ENCODE measurements around the gene SLC16A12.

Gene SLC16A12

DNA sequence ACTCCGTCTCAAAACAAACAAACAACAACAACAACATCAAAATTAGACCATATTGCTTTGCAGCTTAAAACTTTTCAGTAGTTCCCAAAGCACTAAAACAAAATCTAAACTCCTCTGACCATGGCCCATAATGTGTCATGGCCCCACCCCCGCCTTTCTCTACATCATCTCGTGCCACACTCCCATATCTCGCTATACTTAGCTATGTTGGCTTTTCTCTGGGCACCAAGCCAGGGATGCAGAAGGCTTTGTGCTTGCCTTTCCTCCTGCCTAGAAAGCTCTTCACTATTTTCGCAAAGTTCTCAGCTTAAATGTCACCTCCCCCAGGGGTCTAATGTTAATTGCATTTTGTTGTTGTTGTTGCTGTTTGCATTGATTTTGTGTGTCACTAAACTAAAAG, 15.1 kb upstream of the SLC16A12 start:
- POLR2A ChIA-PET, result no interaction called here
- Histone ChIP-seq H3K36me3 (ENCODE audit: control insufficient read depth in 2 of 2, insufficient read depth in 1 of 2, low read length in 2 of 2) (no peaks in the 10 kb centered on the region), H3K9me3 (ENCODE audit: control insufficient read depth, insufficient read depth, low read depth, low read length) (no peaks in the 10 kb centered on the region), H3K4me1 (ENCODE audit: control insufficient read depth, insufficient read depth, low read length) (no peaks in the 10 kb centered on the region), H3K4me3 (ENCODE audit: low read depth, low read length) (no peak overlapping the region), H3K27ac (ENCODE audit: extremely low read depth, low read depth, low read length) (no peak overlapping the region)
- TF ChIP-seq, protein P1, sequence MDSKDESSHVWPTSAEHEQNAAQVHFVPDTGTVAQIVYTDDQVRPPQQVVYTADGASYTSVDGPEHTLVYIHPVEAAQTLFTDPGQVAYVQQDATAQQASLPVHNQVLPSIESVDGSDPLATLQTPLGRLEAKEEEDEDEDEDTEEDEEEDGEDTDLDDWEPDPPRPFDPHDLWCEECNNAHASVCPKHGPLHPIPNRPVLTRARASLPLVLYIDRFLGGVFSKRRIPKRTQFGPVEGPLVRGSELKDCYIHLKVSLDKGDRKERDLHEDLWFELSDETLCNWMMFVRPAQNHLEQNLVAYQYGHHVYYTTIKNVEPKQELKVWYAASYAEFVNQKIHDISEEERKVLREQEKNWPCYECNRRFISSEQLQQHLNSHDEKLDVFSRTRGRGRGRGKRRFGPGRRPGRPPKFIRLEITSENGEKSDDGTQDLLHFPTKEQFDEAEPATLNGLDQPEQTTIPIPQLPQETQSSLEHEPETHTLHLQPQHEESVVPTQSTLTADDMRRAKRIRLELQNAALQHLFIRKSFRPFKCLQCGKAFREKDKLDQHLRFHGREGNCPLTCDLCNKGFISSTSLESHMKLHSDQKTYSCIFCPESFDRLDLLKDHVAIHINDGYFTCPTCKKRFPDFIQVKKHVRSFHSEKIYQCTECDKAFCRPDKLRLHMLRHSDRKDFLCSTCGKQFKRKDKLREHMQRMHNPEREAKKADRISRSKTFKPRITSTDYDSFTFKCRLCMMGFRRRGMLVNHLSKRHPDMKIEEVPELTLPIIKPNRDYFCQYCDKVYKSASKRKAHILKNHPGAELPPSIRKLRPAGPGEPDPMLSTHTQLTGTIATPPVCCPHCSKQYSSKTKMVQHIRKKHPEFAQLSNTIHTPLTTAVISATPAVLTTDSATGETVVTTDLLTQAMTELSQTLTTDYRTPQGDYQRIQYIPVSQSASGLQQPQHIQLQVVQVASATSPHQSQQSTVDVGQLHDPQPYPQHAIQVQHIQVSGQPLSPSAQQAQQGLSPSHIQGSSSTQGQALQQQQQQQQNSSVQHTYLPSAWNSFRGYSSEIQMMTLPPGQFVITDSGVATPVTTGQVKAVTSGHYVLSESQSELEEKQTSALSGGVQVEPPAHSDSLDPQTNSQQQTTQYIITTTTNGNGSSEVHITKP (tag by site-specific recombination; IDR thresholded peaks at IDR 0.05), result 0 out of 2 replicates have a peak, but pooled peaks have one; percentile 47
- 0 out of 2 replicates have a peak, but pooled peaks have one; percentile 19 for TF ChIP-seq GLI4 (tag by site-specific recombination; IDR thresholded peaks at IDR 0.05)
- TF ChIP-seq, protein P2, sequence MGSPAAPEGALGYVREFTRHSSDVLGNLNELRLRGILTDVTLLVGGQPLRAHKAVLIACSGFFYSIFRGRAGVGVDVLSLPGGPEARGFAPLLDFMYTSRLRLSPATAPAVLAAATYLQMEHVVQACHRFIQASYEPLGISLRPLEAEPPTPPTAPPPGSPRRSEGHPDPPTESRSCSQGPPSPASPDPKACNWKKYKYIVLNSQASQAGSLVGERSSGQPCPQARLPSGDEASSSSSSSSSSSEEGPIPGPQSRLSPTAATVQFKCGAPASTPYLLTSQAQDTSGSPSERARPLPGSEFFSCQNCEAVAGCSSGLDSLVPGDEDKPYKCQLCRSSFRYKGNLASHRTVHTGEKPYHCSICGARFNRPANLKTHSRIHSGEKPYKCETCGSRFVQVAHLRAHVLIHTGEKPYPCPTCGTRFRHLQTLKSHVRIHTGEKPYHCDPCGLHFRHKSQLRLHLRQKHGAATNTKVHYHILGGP (tag by site-specific recombination; IDR thresholded peaks at IDR 0.05), result 0 out of 2 replicates have a peak, but pooled peaks have one; percentile 12
- no peak for TF ChIP-seq ZNF19 (tag by site-specific recombination; IDR thresholded peaks at IDR 0.05; ENCODE audit: low read depth)
- TF ChIP-seq ZNF335 (tag by site-specific recombination; conservative IDR thresholded peaks at IDR 0.05), result peak; percentile 49; the same call in 1 of the 2 replicates
- CTCF ChIA-PET, result interaction anchor here (0.9 to 1.4 kb wide), 2 partner anchors 13 to 123 kb away, joined by 3 read pairs; no protein-coding TSS in a partner anchor

DNA sequence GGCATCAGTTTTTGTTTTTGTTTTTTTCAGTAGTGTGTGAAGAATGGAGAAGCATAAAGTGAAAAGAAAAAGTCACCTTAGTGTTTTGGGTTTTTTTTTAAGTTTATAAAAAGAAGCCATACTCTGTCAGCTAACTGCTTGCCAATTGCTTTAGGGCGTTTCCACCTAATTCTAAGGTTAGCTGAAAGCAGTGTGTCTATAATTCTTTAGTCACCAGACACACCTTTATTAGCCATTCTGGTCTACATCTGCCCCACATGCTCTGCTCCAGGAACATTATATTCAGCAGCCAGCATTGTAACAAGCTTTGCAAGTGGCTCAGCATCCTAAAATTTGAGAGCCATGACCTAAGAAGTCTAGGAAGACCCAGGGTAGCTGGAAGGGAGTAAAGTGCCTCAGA, 14.1 kb upstream of the SLC16A12 start:
- CTCF ChIA-PET, result interaction anchor here (0.6 to 1.4 kb wide), 4 partner anchors 14 to 1538 kb away, joined by 3 read pairs; no protein-coding TSS in a partner anchor
- H3K4me1 ChIP-seq (ENCODE audit: control insufficient read depth, insufficient read depth, low read length), result no peaks in the 10 kb centered on the region
- no peaks in the 10 kb centered on the region for H3K36me3 ChIP-seq (ENCODE audit: control insufficient read depth in 2 of 2, insufficient read depth in 1 of 2, low read length in 2 of 2)
- H3K9me3 ChIP-seq (ENCODE audit: control insufficient read depth, insufficient read depth, low read depth, low read length), result no peaks in the 10 kb centered on the region
- no peak overlapping the region for H3K4me3 ChIP-seq (ENCODE audit: low read depth, low read length)
- POLR2A ChIA-PET, result no interaction called here
- no peak overlapping the region for H3K27ac ChIP-seq (ENCODE audit: extremely low read depth, low read depth, low read length)
- TF ChIP-seq, protein P3, sequence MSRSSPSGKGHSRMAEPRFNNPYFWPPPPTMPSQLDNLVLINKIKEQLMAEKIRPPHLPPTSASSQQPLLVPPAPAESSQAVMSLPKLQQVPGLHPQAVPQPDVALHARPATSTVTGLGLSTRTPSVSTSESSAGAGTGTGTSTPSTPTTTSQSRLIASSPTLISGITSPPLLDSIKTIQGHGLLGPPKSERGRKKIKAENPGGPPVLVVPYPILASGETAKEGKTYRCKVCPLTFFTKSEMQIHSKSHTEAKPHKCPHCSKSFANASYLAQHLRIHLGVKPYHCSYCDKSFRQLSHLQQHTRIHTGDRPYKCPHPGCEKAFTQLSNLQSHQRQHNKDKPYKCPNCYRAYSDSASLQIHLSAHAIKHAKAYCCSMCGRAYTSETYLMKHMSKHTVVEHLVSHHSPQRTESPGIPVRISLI (tag by site-specific recombination; IDR thresholded peaks at IDR 0.05), result no peak
- no peak for TF ChIP-seq ZNF223 (tag by site-specific recombination; IDR thresholded peaks at IDR 0.05)

DNA sequence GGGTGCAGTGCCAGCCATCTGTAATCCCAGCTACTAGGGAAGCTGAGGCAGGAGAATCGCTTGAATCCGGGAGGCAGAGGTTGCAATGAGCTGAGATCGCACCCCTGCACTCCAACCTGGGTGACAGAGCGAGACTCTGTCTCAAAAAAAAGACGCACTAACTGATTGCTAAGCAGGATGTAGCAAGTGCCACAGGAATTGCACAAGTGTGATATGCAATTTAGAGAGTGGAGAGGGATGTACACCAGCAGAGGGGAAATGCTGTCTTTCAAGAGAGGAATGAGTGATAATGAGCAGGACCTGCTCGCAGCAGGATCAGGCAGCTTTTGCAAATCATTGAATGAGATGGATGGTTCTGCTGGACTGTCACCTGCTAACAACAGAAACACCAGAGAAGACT, 13.3 kb upstream of the SLC16A12 start:
- ChIA-PET CTCF (interaction anchor here (0.5 kb wide), 1 partner anchor 82 kb away, joined by 3 read pairs; no protein-coding TSS in a partner anchor), POLR2A (no interaction called here)
- Histone ChIP-seq H3K4me1 (ENCODE audit: control insufficient read depth, insufficient read depth, low read length) (no peaks in the 10 kb centered on the region), H3K36me3 (ENCODE audit: control insufficient read depth in 2 of 2, insufficient read depth in 1 of 2, low read length in 2 of 2) (no peaks in the 10 kb centered on the region), H3K4me3 (ENCODE audit: low read depth, low read length) (no peak overlapping the region), H3K9me3 (ENCODE audit: control insufficient read depth, insufficient read depth, low read depth, low read length) (no peaks in the 10 kb centered on the region), H3K27ac (ENCODE audit: extremely low read depth, low read depth, low read length) (no peak overlapping the region)
- TF ChIP-seq ZNF530 (tag by site-specific recombination; IDR thresholded peaks at IDR 0.05; ENCODE audit: low read depth), result no peak
- no peak for TF ChIP-seq ZNF76 (tag by site-specific recombination; IDR thresholded peaks at IDR 0.05; ENCODE audit: borderline replicate concordance, low read depth)
- TF ChIP-seq, protein P2 (tag by site-specific recombination; IDR thresholded peaks at IDR 0.05), result no peak
- no peak for TF ChIP-seq ZNF341 (tag by site-specific recombination; IDR thresholded peaks at IDR 0.05; ENCODE audit: low read depth)
- TF ChIP-seq RBAK (tag by site-specific recombination; IDR thresholded peaks at IDR 0.05), result no peak
- no peak for TF ChIP-seq ZNF791 (tag by site-specific recombination; IDR thresholded peaks at IDR 0.05)
- TF ChIP-seq, protein P4, sequence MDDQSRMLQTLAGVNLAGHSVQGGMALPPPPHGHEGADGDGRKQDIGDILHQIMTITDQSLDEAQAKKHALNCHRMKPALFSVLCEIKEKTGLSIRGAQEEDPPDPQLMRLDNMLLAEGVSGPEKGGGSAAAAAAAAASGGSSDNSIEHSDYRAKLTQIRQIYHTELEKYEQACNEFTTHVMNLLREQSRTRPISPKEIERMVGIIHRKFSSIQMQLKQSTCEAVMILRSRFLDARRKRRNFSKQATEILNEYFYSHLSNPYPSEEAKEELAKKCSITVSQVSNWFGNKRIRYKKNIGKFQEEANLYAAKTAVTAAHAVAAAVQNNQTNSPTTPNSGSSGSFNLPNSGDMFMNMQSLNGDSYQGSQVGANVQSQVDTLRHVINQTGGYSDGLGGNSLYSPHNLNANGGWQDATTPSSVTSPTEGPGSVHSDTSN (CRISPR knock-in tag; IDR thresholded peaks at IDR 0.05), result no peak
- TF ChIP-seq ZNF792 (tag by site-specific recombination; IDR thresholded peaks at IDR 0.05), result no peak
- no peak for TF ChIP-seq ZNF843 (tag by site-specific recombination; IDR thresholded peaks at IDR 0.05)
- no peak for TF ChIP-seq ZBTB1 (tag by site-specific recombination; IDR thresholded peaks at IDR 0.05)
- no peak for TF ChIP-seq SP2 (tag by site-specific recombination; IDR thresholded peaks at IDR 0.05)
- TF ChIP-seq, protein P5, sequence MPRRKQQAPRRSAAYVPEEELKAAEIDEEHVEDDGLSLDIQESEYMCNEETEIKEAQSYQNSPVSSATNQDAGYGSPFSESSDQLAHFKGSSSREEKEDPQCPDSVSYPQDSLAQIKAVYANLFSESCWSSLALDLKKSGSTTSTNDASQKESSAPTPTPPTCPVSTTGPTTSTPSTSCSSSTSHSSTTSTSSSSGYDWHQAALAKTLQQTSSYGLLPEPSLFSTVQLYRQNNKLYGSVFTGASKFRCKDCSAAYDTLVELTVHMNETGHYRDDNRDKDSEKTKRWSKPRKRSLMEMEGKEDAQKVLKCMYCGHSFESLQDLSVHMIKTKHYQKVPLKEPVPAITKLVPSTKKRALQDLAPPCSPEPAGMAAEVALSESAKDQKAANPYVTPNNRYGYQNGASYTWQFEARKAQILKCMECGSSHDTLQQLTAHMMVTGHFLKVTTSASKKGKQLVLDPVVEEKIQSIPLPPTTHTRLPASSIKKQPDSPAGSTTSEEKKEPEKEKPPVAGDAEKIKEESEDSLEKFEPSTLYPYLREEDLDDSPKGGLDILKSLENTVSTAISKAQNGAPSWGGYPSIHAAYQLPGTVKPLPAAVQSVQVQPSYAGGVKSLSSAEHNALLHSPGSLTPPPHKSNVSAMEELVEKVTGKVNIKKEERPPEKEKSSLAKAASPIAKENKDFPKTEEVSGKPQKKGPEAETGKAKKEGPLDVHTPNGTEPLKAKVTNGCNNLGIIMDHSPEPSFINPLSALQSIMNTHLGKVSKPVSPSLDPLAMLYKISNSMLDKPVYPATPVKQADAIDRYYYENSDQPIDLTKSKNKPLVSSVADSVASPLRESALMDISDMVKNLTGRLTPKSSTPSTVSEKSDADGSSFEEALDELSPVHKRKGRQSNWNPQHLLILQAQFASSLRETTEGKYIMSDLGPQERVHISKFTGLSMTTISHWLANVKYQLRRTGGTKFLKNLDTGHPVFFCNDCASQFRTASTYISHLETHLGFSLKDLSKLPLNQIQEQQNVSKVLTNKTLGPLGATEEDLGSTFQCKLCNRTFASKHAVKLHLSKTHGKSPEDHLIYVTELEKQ (tag by site-specific recombination; IDR thresholded peaks at IDR 0.05; ENCODE audit: borderline replicate concordance), result no peak
- TF ChIP-seq ZNF707 (tag by site-specific recombination; IDR thresholded peaks at IDR 0.05), result no peak
